Endothelial cell of umbilical vein (primary cell): ENCODE measurements around the gene CTTN. TPM values are rescaled to one million over a fixed set of nuclear protein-coding genes. Genes with fewer than 3 reads are reported as not detected.

Source experiments
- BruUV-seq: library from RNA; stranded (reverse); fragments of 400-500 nt; replicated peaks from 2 replicates; lab custom pipeline; 2021; lab: Mats Ljungman, UMichigan
- CTCF ChIA-PET: fragments of 300-600, 350-600 bp; sonication (Branson Sonifier 250); formaldehyde crosslinking; loops from one replicate; lab custom pipeline; 2021; ENCODE audit warnings: antibody characterized with exemption, inconsistent platforms; lab: Charles Lee
- POLR2A ChIA-PET: fragments of 300-600, 350-600 bp; sonication (Branson Sonifier 250); formaldehyde crosslinking; loops from one replicate; lab custom pipeline; 2021; ENCODE audit warnings: antibody characterized with exemption, inconsistent platforms; lab: Charles Lee
- DNase-seq: peaks from one replicate; pipeline ENCODE4 v3.0.0-alpha.2; 2011; ENCODE audit warnings: low read depth, low spot score
- FAIRE-seq: peaks from 2 replicates; lab custom pipeline; 2011; peaks lifted over from hg19 to GRCh38; lab: Jason Lieb, UNC
- H2AFZ ChIP-seq: 2 replicates; pipeline ENCODE4 v1.6.0; 2012; ENCODE audit warnings: low read depth, low read length, control low read depth, inconsistent platforms
- H3K27ac ChIP-seq: 2 replicates; pipeline ENCODE4 v1.5.1; 2011; ENCODE audit warnings: low read depth, mild to moderate bottlenecking, control low read depth, low read length, moderate library complexity; ENCODE audit not compliant: insufficient read depth
- H3K27me3 ChIP-seq, 2 experiments: 2 replicates each; pipeline versions ENCODE4 v1.6.0 to v1.6.1; 2011; ENCODE audit warnings: low read length in 2 of 2, mixed read lengths in 1 of 2; ENCODE audit not compliant: control insufficient read depth in 2 of 2, insufficient read depth in 2 of 2
- H3K36me3 ChIP-seq, 2 experiments: 2 replicates in 1 of 2; 3 replicates in 1 of 2; pipeline ENCODE4 v1.5.1; 2011; ENCODE audit warnings: low read length in 2 of 2, mild to moderate bottlenecking in 1 of 2, moderate library complexity in 1 of 2; ENCODE audit not compliant: control insufficient read depth in 2 of 2, insufficient read depth in 2 of 2; ENCODE audit errors: extremely low read depth in 1 of 2
- H3K4me1 ChIP-seq: 3 replicates; pipeline ENCODE4 v1.5.1; 2011; ENCODE audit warnings: mild to moderate bottlenecking, low read length; ENCODE audit not compliant: control insufficient read depth, insufficient read depth; ENCODE audit errors: extremely low read depth
- H3K4me2 ChIP-seq: 2 replicates; pipeline ENCODE4 v1.6.1; 2011; ENCODE audit warnings: low read length, control low read depth, mixed read lengths; ENCODE audit not compliant: insufficient read depth
- H3K4me3 ChIP-seq, 3 experiments: fragments of 200-600 bp in 1 of 3; sonication (generic), shearing (Covaris generic) in 1 of 3; replicated peaks in 1 of 3; 2 replicates each; pipeline ENCODE4 v1.5.1; 2011 to 2016; ENCODE audit warnings: control low read depth in 3 of 3, low read length in 3 of 3, mild to moderate bottlenecking in 2 of 3, inconsistent platforms in 1 of 3, low read depth in 1 of 3, moderate library complexity in 1 of 3; ENCODE audit not compliant: insufficient read depth in 1 of 3
- H3K79me2 ChIP-seq: 2 replicates; pipeline ENCODE4 v1.6.0; 2012; ENCODE audit warnings: low read length, inconsistent platforms; ENCODE audit not compliant: control insufficient read depth, insufficient read depth
- H3K9ac ChIP-seq: replicated peaks from 2 replicates; pipeline ENCODE3; 2011; ENCODE audit warnings: low read length, control low read depth; ENCODE audit not compliant: insufficient read depth; ENCODE audit errors: extremely low read depth
- H3K9me1 ChIP-seq: replicated peaks from 3 replicates; pipeline ENCODE4 v1.6.0; 2011; ENCODE audit warnings: mild to moderate bottlenecking, low read length; ENCODE audit not compliant: control insufficient read depth, insufficient read depth; ENCODE audit errors: extremely low read depth
- H3K9me3 ChIP-seq: replicated peaks from 2 replicates; pipeline ENCODE4 v1.5.1; 2012; ENCODE audit warnings: low read length, inconsistent platforms; ENCODE audit not compliant: control insufficient read depth, insufficient read depth
- H4K20me1 ChIP-seq: replicated peaks from 2 replicates; pipeline ENCODE3; 2011; ENCODE audit warnings: mild to moderate bottlenecking, low read length; ENCODE audit not compliant: control insufficient read depth, insufficient read depth; ENCODE audit errors: extremely low read depth
- EZH2 ChIP-seq: IDR thresholded peaks from 2 replicates; pipeline ENCODE4 v1.6.1; 2012; ENCODE audit warnings: borderline replicate concordance, low read depth, mild to moderate bottlenecking, moderate library complexity, low read length, inconsistent platforms; ENCODE audit not compliant: severe bottlenecking
- FOS ChIP-seq: IDR thresholded peaks from 2 replicates; pipeline ENCODE4 v1.6.1; 2011; ENCODE audit warnings: mild to moderate bottlenecking, low read length, moderate library complexity, borderline replicate concordance; ENCODE audit not compliant: insufficient read depth
- GATA2 ChIP-seq: IDR thresholded peaks from 2 replicates; pipeline ENCODE4 v1.7.0; 2011; ENCODE audit warnings: low read depth, mild to moderate bottlenecking, moderate library complexity, mixed read lengths, low read length; ENCODE audit not compliant: insufficient read length, insufficient read depth
- JUN ChIP-seq: IDR thresholded peaks from 2 replicates; pipeline ENCODE4 v1.6.1; 2011; ENCODE audit warnings: borderline replicate concordance, low read depth; ENCODE audit not compliant: insufficient read length, insufficient read depth
- MAX ChIP-seq: IDR thresholded peaks from 2 replicates; pipeline ENCODE4 v1.6.1; 2011; ENCODE audit not compliant: insufficient read depth, insufficient read length
- MYC ChIP-seq: IDR thresholded peaks from one replicate; pipeline ENCODE4 v1.6.1; 2011; ENCODE audit warnings: mild to moderate bottlenecking, low read depth, low read length
- POLR2A ChIP-seq: IDR thresholded peaks from 2 replicates; pipeline ENCODE4 v1.6.1; 2012; ENCODE audit warnings: low read depth, mild to moderate bottlenecking, control low read depth, low read length
- POLR2AphosphoS5 ChIP-seq: IDR thresholded peaks from 2 replicates; pipeline ENCODE4 v1.6.1; 2012; ENCODE audit warnings: low read depth, mild to moderate bottlenecking, control low read depth, low read length, moderate library complexity; ENCODE audit not compliant: insufficient read depth
- dilution Hi-C: fragments of 300-500 bp; cut with MboI; formaldehyde crosslinking; loops from one replicate; pipeline ENCODE4 v1.15.0; 2019; ENCODE audit warnings: low sequenced_read_pairs; ENCODE audit not compliant: extremely low pct_ligation_motif_present
- intact Hi-C: fragments of 100-400 bp; cut with micrococcal nuclease; formaldehyde crosslinking; loops from one replicate; pipeline ENCODE4 v1.10.0; 2022
- polyA plus RNA-seq, 4 experiments: library from polyadenylated mRNA; depleted of rRNA in 3 of 4; stranded (reverse) in 3 of 4; unstranded in 1 of 4; fragments of >200 nt; gene quantifications; 2 replicates each; pipeline versions ENCODE4 v1.2.1 to v1.2.3, GENCODE V29; 2011 to 2012; ENCODE audit warnings: missing spikeins in 1 of 4
- total RNA-seq: library from RNA; stranded (reverse); gene quantifications from 2 replicates; pipeline ENCODE4 v1.2.3, GENCODE V29; 2021
- TF ChIP-seq, protein P1 (sequence below), 2 donors: IDR thresholded peaks; 1 replicate in 1 of 2; 2 replicates in 1 of 2; pipeline ENCODE4 v1.5.1; 2011; ENCODE audit warnings: low read length in 2 of 2, mild to moderate bottlenecking in 2 of 2, moderate library complexity in 2 of 2, control low read depth in 1 of 2, inconsistent platforms in 1 of 2, low read depth in 1 of 2; ENCODE audit not compliant: insufficient read depth in 1 of 2; ENCODE audit errors: extremely low read depth in 1 of 2

Gene CTTN
- total and polyA plus RNA-seq, 2 donors (not counting 3 experiments of a cell fraction or from before 2014, with no cell fraction given), result 161 to 330 TPM

GRCh38 chr11:70430671-70431574 is 32.6 kb downstream of the CTTN start:
- no peaks in the 10 kb centered on the region for H3K9me3 ChIP-seq
- CTCF ChIA-PET, result no interaction called here
- H3K4me3 ChIP-seq, result no peak overlapping the region
- no peak for DNase-seq
- peaks cover 11 to 69% of the 10 kb centered on the region in 2 experiments for H3K36me3 ChIP-seq
- no peak overlapping the region for H3K9ac ChIP-seq
- no peaks in the 10 kb centered on the region for H4K20me1 ChIP-seq
- H3K9me1 ChIP-seq, result no peaks in the 10 kb centered on the region
- intact Hi-C loops, result no loop called here
- no peak for FAIRE-seq
- POLR2A ChIA-PET, result no interaction called here
- H3K4me1 ChIP-seq, result no peaks in the 10 kb centered on the region
- H3K27ac ChIP-seq, result no peak overlapping the region
- no peaks in the 10 kb centered on the region for H3K27me3 ChIP-seq
- BruUV-seq, result no TSS peak
- no peak overlapping the region for H3K4me2 ChIP-seq
- H2AFZ ChIP-seq, result no peak overlapping the region
- H3K79me2 ChIP-seq, result no peaks in the 10 kb centered on the region
- TF ChIP-seq JUN (no peak), MYC (no peak), POLR2AphosphoS5 (no peak), POLR2A (no peak), FOS (no peak), MAX (no peak), GATA2 (no peak), EZH2 (no peak)
- TF ChIP-seq, protein P1, sequence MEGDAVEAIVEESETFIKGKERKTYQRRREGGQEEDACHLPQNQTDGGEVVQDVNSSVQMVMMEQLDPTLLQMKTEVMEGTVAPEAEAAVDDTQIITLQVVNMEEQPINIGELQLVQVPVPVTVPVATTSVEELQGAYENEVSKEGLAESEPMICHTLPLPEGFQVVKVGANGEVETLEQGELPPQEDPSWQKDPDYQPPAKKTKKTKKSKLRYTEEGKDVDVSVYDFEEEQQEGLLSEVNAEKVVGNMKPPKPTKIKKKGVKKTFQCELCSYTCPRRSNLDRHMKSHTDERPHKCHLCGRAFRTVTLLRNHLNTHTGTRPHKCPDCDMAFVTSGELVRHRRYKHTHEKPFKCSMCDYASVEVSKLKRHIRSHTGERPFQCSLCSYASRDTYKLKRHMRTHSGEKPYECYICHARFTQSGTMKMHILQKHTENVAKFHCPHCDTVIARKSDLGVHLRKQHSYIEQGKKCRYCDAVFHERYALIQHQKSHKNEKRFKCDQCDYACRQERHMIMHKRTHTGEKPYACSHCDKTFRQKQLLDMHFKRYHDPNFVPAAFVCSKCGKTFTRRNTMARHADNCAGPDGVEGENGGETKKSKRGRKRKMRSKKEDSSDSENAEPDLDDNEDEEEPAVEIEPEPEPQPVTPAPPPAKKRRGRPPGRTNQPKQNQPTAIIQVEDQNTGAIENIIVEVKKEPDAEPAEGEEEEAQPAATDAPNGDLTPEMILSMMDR (IDR thresholded peaks at IDR 0.05; ENCODE audit: extremely low read depth in 1 of 2, insufficient read depth in 1 of 2, low read depth in 1 of 2, low read length in 2 of 2), result no peak
- dilution Hi-C loops, result no loop called here
